Activated CD8-positive, alpha-beta T cell treated with anti-CD3 and anti-CD28 coated beads for 36 hours (primary cell): ENCODE measurements around the gene ITM2B. TPM values are rescaled to one million over a fixed set of nuclear protein-coding genes. Genes with fewer than 3 reads are reported as not detected.

ENCODE experiments used
- ATAC-seq: fragments of 200-7000 bp; cut with Tn5 transposase; one replicate; pipeline ENCODE4 v1.10.0; 2021; ENCODE audit warnings: mild to moderate bottlenecking, moderate library complexity
- CTCF ChIA-PET: fragments of 350-600 bp; sonication (Branson Sonifier 250); formaldehyde crosslinking; loops from one replicate; lab custom pipeline; 2021; ENCODE audit warnings: antibody characterized with exemption; lab: Charles Lee
- POLR2A ChIA-PET: fragments of 350-600 bp; sonication (Branson Sonifier 250); formaldehyde crosslinking; loops from one replicate; lab custom pipeline; 2021; ENCODE audit warnings: antibody characterized with exemption; lab: Charles Lee
- DNase-seq: peaks from one replicate; pipeline ENCODE4 v3.0.0-alpha.2; 2020
- H3K27ac Mint-ChIP-seq: one replicate; pipeline ENCODE4 v1.8.0; 2021; ENCODE audit warnings: mild to moderate bottlenecking, mixed read lengths
- H3K27me3 Mint-ChIP-seq: one replicate; pipeline ENCODE4 v1.8.0; 2021; ENCODE audit warnings: mixed read lengths
- H3K36me3 Mint-ChIP-seq: one replicate; pipeline ENCODE4 v1.8.0; 2021; ENCODE audit warnings: low read depth, mixed read lengths
- H3K4me1 Mint-ChIP-seq: one replicate; pipeline ENCODE4 v1.8.0; 2021; ENCODE audit warnings: low read depth, mixed read lengths
- H3K4me3 Mint-ChIP-seq: one replicate; pipeline ENCODE4 v1.8.0; 2021; ENCODE audit warnings: mild to moderate bottlenecking, moderate library complexity, mixed read lengths
- H3K9me3 Mint-ChIP-seq: one replicate; pipeline ENCODE4 v1.8.0; 2021; ENCODE audit warnings: mixed read lengths
- CTCF ChIP-seq: fragments of 200-600 bp; IDR thresholded peaks from one replicate; pipeline ENCODE4 v1.8.0; 2022; ENCODE audit warnings: antibody characterized with exemption, mild to moderate bottlenecking
- intact Hi-C: fragments of 100-400 bp; cut with micrococcal nuclease; formaldehyde crosslinking; loops from one replicate; pipeline ENCODE4 v1.10.0; 2022
- total RNA-seq, 2 experiments: library from RNA; stranded (reverse); gene quantifications; one replicate each; pipeline ENCODE4 v1.2.3, GENCODE V29; 2021

ITM2B gene
- total RNA-seq, 2 experiments from 2014 or later, result 85.5 to 91.2 TPM

GRCh38 chr13:48296528-48296927 lies 63.5 kb downstream of the ITM2B start:
- peaks cover 10% of the 10 kb centered on the region for H3K4me1 Mint-ChIP-seq
- no peaks in the 10 kb centered on the region for H3K9me3 Mint-ChIP-seq
- TF ChIP-seq CTCF, result no peak
- intact Hi-C loops, result no loop called here
- no peak overlapping the region for H3K4me3 Mint-ChIP-seq
- no peak overlapping the region for H3K27ac Mint-ChIP-seq
- POLR2A ChIA-PET, result interaction anchor here (1.2 kb wide), 1 partner anchor 11 kb away, joined by 3 read pairs; no protein-coding TSS in a partner anchor
- CTCF ChIA-PET, result no interaction called here
- DNase-seq (no peak), ATAC-seq (no peak)
- no peaks in the 10 kb centered on the region for H3K36me3 Mint-ChIP-seq
- H3K27me3 Mint-ChIP-seq, result no peaks in the 10 kb centered on the region

- Mint-ChIP-seq H3K36me3 (no peaks in the 10 kb centered on the region), H3K4me1 (peaks cover 14% of the 10 kb centered on the region), H3K9me3 (no peaks in the 10 kb centered on the region), H3K27ac (no peak overlapping the region), H3K4me3 (no peak overlapping the region), H3K27me3 (no peaks in the 10 kb centered on the region)
- TF ChIP-seq CTCF, result no peak
- intact Hi-C loops, result no loop called here
- no peak for ATAC-seq
- POLR2A ChIA-PET, result no interaction called here
- no peak for DNase-seq
- CTCF ChIA-PET, result no interaction called here
Measured at GRCh38 chr13:48297131-48297786, 64.3 kb downstream of the ITM2B start.

GRCh38 chr13:48299591-48299990 lies 66.6 kb downstream of the ITM2B start:
- ChIA-PET CTCF (interaction anchor here (0.9 kb wide), 1 partner anchor 280 kb away, joined by 3 read pairs; no protein-coding TSS in a partner anchor), POLR2A (no interaction called here)
- intact Hi-C loops, result no loop called here
- H3K27me3 Mint-ChIP-seq, result no peaks in the 10 kb centered on the region
- H3K4me3 Mint-ChIP-seq, result no peak overlapping the region
- H3K27ac Mint-ChIP-seq, result no peak overlapping the region
- peaks cover 21% of the 10 kb centered on the region for H3K4me1 Mint-ChIP-seq
- no peak for TF ChIP-seq CTCF
- ATAC-seq (no peak), DNase-seq (no peak)
- peaks cover 2% of the 10 kb centered on the region for H3K36me3 Mint-ChIP-seq
- no peaks in the 10 kb centered on the region for H3K9me3 Mint-ChIP-seq

- H3K27ac Mint-ChIP-seq, result peak overlapping the region; percentile 99
- ATAC-seq (peak; percentile 24), DNase-seq (peak; percentile 40)
- no peak for TF ChIP-seq CTCF
- intact Hi-C loops, result loop anchor here (5.0 kb wide), 1 partner anchor 66 kb away; no protein-coding TSS in a partner anchor
- H3K27me3 Mint-ChIP-seq, result no peaks in the 10 kb centered on the region
- CTCF ChIA-PET, result interaction anchor here (0.9 to 1.3 kb wide), 4 partner anchors 12 to 208 kb away, joined by 4 to 5 read pairs (median 4); partner anchors contain the start of gene MED4
- peaks cover 32% of the 10 kb centered on the region for H3K4me1 Mint-ChIP-seq
- no peaks in the 10 kb centered on the region for H3K9me3 Mint-ChIP-seq
- H3K4me3 Mint-ChIP-seq, result peak overlapping the region; percentile 97
- peaks cover 13% of the 10 kb centered on the region for H3K36me3 Mint-ChIP-seq
- POLR2A ChIA-PET, result interaction anchor here (0.8 to 1.7 kb wide), 7 partner anchors 9 to 70 kb away, joined by 3 to 4 read pairs (median 4); partner anchors contain the start of gene ITM2B
Measured at GRCh38 chr13:48302871-48303358, 69.9 kb downstream of the ITM2B start.
